GM18861 (cell line): ENCODE results near the gene EFCAB13.
"Not testable (repeated sequence)": the region's sequence is repeated elsewhere in the genome, so short reads cannot be mapped to it uniquely, and the experiment has no call there.

ENCODE experiments used
- ATAC-seq: cut with Tn5 transposase; IDR thresholded peaks from one replicate; pipeline ENCODE4 v1.9.1; 2021; ENCODE audit not compliant: unreplicated experiment

Gene EFCAB13

DNA sequence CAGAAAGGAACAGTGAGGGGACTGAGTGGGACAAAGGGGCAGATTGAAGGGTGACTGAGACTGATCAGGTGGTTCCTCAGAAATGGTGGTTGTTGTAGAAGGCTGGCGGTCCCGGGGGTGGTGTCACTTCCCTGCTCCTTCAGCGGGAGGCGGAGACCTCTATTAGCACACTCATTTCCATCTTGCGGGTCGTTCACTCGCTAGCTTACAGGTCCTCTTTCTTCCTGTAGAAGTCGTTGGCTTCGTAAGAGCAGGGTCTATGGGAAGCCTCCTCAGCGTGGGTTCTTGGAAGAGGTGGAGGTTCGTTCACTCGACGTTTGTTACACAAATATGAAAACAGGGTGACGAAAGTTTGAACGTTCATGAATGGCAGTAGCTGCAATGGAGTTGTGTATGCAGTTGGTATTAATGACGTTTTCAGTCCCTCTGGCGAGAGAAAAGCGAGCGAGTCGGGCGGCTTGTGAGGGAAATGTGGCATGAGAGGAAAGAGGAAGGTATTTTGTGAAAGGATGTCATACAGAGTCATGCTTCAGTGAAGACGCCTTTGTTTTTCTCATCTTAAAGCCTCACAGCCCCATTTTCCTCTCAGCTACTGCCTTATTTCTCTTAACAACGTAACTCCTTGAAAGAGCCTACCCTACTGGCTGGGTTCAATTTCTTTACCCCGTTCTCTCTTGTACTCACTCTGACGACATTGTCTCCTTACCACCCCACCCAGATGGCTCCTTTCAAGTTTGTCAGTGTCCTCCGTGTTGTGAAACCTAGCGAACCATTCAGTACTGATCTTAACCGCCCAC lies 667 bp downstream of the EFCAB13 start:
- peak; percentile 18 for ATAC-seq

DNA sequence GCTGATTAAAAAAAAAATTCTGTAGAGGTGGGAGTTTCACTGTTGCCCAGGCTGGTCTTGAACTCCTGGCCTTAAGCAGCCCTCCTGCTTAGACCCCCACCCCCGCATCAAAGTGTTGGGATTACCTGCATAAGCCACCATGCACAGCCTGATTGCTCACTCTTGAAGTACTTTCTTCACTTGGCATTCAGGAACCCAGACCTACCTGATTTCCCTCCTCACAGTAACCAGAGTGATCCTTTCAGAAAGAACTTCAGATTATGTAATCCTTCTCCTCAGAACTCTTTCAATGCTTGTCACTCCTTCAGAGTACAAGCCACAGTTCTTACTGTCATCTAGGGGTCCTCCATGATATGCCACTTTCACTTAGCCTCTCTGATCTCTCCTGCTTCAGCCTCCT lies 1.4 kb downstream of the EFCAB13 start:
- ATAC-seq: no peak

GRCh38 chr17:47330548-47330947 lies 6.8 kb downstream of the EFCAB13 start:
- no peak for ATAC-seq

DNA sequence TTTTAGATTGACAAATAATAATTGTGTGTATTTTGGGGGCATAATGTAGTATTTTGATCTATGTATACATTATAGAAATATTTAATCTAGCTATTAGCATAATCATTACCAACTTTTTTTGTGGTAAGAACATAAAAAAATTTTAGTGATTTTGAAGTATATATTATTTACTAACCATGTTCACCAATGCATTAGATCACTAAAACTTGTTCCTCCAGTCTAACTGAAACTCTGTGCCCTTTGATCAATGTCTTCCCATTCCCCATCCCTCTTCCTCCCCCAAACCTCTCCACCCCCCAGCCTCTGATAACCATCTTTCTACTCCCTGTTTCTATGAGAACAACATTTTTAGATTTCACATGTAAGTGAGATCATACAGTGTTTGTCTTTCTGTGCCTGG lies 8.5 kb downstream of the EFCAB13 start:
- no peak for ATAC-seq

DNA sequence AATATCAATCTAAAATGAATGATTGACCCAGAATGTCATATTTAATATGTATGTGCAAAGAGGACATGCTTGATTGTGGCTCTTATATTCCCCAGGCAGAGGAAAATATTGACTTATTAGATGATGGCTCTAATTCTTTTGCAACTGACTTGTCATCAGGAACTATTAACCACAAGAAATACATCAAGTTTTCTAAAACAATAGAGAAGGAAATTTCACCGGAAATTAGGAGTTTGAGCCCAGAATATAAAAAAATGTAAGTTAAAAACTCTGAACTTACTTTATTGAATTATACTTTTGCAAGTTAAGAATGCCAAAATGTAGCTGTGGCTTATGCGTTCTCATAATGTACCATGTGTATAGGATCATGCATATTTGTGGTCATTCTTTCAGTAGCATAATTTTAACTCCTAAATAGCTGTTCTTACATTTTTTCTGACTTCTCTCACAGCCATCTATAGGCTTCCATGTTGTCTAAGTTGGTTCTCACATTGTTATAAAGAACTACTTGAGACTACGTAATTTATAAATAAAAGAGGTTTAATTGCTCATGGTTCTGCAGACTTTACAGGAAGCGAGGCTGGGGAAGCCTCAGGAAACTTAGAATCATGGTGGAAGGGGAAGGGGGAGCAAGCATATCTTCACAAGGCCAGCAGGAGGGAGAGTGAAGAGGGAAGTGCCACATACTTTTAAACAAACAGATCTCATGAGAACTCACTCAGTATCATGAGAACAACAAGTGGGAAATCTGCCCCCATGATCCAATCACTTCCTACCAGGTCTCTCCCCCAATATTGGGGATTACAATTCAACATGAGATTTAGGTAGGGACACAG lies 11.6 kb downstream of the EFCAB13 start:
- no peak for ATAC-seq

DNA sequence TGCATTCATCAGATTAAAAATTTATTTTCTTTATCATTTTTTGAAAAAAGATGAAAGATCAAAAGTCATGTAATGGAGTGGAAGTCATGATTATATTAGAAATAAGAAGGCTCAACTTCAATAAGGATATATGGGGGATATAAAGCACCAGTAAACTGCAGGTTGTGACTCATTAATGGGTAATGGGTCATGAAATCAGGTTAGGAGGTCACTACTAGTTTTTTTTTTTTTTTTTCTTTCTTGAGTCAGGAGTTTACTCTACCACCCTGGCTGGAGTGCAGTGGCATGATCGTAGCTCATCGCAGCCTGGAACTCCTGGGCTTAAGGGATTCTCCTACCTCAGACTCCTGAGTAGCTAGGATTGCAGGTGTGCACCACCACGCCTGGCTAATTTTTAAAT lies 14.3 kb downstream of the EFCAB13 start:
- ATAC-seq: no peak

GRCh38 chr17:47352848-47353247 lies 29.1 kb downstream of the EFCAB13 start:
- no peak for ATAC-seq

DNA sequence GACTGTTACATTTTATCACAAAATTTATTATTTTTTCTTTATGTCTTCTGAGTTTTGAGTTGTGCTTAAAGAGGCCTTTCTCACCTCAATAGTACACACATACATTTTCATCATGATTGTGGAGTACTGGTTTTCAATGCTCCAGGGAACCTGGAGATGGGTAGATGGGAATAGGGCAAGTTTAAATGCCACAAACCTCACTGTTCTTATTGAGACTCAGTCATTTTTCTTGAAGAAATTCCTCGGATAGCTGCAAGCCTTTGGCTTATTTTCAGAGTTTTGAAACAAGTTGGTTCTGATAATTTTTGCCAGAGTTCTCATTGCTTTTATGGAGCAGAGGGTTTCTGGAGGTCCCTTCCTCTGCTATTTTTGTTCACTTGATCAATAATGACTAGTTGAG lies 34.9 kb downstream of the EFCAB13 start:
- no peak for ATAC-seq

DNA sequence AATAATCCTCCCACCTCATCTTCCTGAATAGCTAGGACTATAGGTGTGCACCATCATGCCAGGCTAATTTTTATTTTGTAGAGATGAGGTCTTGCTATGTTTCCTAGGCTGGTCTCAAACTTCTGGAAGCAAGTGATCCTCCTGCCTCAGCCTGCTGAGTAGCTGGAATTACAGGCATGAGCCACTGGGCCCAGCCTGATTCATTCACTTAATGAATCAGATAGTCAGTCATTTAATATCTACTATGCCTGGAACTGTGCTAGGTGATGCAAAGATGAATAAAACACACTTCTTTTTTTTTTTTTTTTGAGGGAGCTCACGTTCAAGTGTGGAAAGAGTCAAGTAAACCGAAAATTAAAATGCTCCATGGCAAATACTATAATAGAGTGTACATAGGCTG lies 39.4 kb downstream of the EFCAB13 start:
- ATAC-seq: no peak

GRCh38 chr17:47367257-47367656 lies 43.5 kb downstream of the EFCAB13 start:
- ATAC-seq: no peak

DNA sequence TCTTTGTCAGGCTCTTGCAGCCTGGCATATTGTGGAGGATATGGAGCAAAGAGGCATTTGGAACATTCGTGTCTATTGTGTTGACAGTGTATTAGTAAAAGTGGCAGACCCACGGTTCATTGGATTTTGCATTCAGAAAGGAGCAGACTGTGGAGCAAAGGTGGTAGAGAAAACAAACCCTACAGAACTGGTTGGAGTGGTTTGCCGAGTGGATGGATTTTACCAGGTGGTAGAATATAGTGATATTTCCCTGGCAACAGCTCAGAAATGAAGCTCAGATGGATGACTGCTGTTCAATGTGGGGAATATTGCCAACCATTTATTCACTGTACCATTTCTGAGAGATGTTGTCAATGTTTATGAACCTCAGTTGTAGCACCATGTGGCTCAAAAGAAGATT lies 44.5 kb downstream of the EFCAB13 start:
- ATAC-seq: no peak

DNA sequence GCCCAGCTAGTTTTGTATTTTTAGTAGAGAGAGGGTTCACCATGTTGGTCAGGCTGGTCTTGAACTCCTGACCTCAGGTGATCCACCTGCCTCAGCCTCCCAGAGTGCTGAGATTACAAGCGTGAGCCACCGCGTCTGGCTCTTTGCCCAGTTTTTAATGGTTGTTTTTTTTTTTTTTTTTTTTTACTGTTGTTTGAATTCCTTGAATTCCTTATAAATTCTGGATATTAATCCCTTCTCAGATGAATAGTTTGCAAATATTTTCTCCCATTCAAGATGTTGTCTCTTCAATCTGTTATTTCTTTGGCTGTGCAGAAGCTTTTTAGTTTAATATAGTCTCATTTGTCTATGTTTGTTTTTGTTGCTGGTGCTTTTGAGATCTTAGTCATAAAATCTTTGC lies 47.1 kb downstream of the EFCAB13 start:
- not testable (repeated sequence) for ATAC-seq

DNA sequence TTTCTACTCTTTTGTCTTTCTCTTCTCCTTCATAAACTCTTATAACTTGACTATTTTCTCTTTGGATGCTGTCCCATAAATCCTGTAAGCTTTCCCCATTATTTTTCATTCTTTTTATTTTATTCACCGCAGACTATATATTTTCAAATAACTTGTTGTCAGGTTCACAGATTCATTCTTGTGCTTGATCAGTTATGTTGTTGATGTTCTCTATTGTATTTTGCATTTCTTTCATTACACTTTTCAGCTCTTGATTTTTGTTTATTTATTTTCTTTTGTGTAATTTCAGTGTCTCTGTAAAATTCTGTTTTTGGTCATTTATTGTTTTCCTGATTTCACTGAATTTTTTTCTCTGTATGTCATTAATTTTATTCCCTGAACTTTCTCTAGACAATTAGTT lies 49.2 kb downstream of the EFCAB13 start:
- ATAC-seq: no peak

DNA sequence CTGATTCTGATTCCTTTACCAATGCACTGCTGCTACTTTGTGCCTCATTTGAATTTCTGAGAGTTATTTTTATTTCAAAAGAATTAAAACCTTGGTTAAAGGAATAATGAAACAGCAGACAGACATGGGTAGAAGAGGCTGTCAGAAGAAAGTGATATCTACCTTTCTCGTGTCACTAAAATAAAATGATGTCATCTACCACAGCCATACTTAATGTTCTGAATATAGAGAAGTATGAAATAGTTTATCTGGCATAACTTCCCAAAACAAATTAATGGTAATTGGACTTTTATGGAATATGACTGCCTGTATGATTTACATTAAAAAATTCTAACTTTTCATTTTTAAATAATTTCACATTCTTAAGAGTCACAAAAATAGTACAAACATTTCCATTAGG lies 52.5 kb downstream of the EFCAB13 start:
- ATAC-seq: no peak

DNA sequence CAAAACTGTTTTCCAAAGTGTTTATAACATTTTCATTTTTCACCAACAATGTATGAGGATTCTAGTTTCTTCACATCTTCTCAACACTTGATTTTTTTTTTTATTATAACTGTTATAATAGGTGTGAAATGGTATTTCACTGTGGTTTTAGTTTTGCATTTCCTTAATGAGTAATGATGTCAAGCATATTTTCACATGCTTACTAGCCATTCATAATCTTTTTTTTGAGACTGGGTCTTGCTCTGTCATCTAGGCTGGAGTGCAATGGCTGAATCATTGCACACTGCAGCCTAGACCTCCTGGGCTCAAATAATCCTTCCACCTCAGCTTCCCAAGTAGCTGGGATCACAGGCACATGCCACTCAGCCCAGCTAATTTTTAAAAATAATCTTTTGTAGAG lies 65.1 kb downstream of the EFCAB13 start:
- ATAC-seq: no peak

GRCh38 chr17:47397532-47398128 lies 73.9 kb downstream of the EFCAB13 start:
- not testable (repeated sequence) for ATAC-seq

GRCh38 chr17:47400333-47400732 lies 76.6 kb downstream of the EFCAB13 start:
- ATAC-seq: no peak

DNA sequence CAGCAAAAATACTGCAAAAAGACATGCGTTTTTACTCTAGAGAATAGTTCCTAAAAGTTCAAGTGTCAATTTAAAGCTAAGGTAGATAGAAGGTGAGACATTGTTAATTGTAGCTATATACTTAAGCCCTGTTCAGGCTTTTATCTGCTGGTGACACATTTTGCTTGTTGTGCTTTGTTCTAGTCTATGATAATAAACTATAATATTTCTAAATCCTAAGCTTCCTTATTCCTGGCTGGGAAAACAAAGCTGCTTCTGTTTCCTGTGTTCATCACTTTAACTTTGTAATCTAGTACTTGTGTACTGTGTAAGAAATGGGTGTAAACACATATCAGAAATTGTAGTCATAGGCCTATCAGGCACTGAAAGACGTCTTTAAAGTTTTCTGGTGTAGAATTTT lies 77.3 kb downstream of the EFCAB13 start:
- ATAC-seq: no peak

GRCh38 chr17:47404006-47404405 lies 80.3 kb downstream of the EFCAB13 start:
- ATAC-seq: no peak

GRCh38 chr17:47404875-47405274 lies 81.1 kb downstream of the EFCAB13 start:
- ATAC-seq: no peak

DNA sequence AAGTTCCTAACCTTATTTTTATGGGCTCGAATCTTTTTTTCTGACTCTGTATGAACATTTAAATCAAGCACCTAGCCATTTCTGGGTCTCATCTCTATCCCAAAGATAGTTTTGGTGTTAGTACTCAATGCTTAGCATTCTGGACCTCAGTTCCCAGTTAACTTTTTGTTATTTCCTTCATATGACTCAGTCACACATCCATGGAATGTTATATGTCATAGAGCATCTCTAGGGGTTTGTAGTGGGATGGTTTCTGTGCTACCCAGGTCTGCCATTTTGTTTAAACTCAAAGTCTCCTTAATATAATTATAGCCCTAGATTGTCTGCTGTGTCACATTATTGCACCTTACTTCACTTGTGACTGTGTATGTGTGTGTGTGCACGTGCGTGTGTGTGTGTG lies 90.1 kb downstream of the EFCAB13 start:
- ATAC-seq: no peak

DNA sequence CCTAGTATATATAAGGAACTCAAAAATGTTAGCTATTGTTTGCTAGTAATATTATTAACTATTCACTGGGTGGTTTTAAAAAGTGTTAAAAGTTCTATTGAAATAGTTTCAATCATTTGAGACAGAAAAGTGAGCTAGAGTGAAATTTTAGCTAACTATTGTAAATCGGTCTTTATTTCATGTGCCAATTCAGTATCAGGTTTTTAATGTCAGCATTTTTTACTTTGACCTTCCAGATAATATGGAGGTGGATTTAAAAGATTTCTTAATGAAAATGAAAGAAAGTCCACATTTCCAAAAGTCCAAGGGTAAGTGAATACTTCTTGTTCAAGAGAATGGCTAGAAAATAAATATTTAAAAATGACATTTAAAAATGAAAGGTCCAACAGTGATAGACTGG lies 90.9 kb downstream of the EFCAB13 start:
- ATAC-seq: no peak
